ENCODE data around the gene TRAPPC2. TPM values are rescaled to one million over a fixed set of nuclear protein-coding genes. Genes with fewer than 3 reads are reported as not detected.
A peak's percentile ranks its signal among the peaks of the same experiment; 100 is the strongest.

TRAPPC2 gene
- total and polyA plus RNA-seq, 2 of the 4 experiments (the other 2 are of a cell fraction): 11.3 to 13.8 TPM

DNA sequence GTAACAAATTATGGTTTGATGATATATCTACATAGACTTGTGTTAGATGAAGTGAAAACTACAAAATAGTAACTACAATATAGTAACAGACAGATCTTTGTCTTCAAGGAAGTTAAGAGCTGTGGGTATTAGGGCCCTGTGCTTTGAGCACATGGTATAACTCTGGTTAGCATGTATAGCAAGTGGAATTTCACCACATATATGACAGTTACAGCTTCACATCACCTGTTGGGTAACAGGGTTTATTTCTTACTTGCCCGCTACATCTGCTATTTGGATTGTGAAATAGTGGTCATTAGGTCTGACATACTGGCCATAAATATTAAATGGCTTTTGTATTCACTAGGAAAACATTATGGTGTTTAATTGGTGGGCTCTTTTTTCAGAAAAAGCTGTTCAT is 20.3 kb upstream of the TRAPPC2 start:
- Histone ChIP-seq H3K9me1 (ENCODE audit: insufficient read depth, low read length) (no peaks in the 10 kb centered on the region), H3K4me2 (ENCODE audit: low read depth, low read length) (no peak overlapping the region), H3K27me3 (ENCODE audit: control insufficient read depth, insufficient read depth, low read length) (no peaks in the 10 kb centered on the region), H3K4ac (ENCODE audit: low read depth, low read length) (no peak overlapping the region), H4K20me1 (ENCODE audit: insufficient read depth, low read length) (no peaks in the 10 kb centered on the region), H4K8ac (ENCODE audit: low read depth in 2 of 2, low read length in 2 of 2) (no peak overlapping the region), H3K36me3 (ENCODE audit: control insufficient read depth, insufficient read depth, low read length) (peaks cover 8% of the 10 kb centered on the region), H2BK120ac (ENCODE audit: low read depth, low read length) (no peak overlapping the region), H3K9me3 (ENCODE audit: control insufficient read depth, insufficient read depth, low read length) (no peaks in the 10 kb centered on the region), H3K27ac (ENCODE audit: insufficient read depth, low read length) (no peak overlapping the region), H2AFZ (replicated peaks; ENCODE audit: low read length, poor library complexity) (no peak overlapping the region), H3K9ac (ENCODE audit: low read depth, low read length) (no peak overlapping the region), H2BK20ac (ENCODE audit: low read depth, low read length) (no peak overlapping the region), H3K4me3 (ENCODE audit: insufficient read depth, low read depth, low read length) (no peak overlapping the region), H4K91ac (ENCODE audit: insufficient read depth, low read depth, low read length) (no peak overlapping the region), H2BK5ac (ENCODE audit: low read depth, low read length, poor library complexity, severe bottlenecking) (no peak overlapping the region), H3K4me1 (ENCODE audit: control insufficient read depth, insufficient read depth, low read length) (no peaks in the 10 kb centered on the region), H4K5ac (ENCODE audit: low read depth, low read length) (no peak overlapping the region), H2BK15ac (ENCODE audit: low read depth, low read length) (no peak overlapping the region), H3K56ac (ENCODE audit: extremely low read depth, insufficient read depth, low read length) (no peak overlapping the region), H3K14ac (replicated peaks; ENCODE audit: low read depth, low read length) (no peak overlapping the region), H2AK9ac (replicated peaks; ENCODE audit: low read depth, low read length, poor library complexity) (no peak overlapping the region), H2AK5ac (ENCODE audit: low read depth, low read length) (no peak overlapping the region), H3K18ac (ENCODE audit: low read depth, low read length) (no peak overlapping the region), H3K23ac (ENCODE audit: low read depth, low read length) (no peak overlapping the region), H3K79me1 (ENCODE audit: low read depth in 1 of 2, low read length in 2 of 2) (no peaks in the 10 kb centered on the region)
- WGBS, 2 experiments (ENCODE audit: extremely low coverage in 2 of 2, insufficient read length in 1 of 2): no CpG with 5 or more reads among the region's 1 CpG
- in situ Hi-C loops (cut with MboI; ENCODE audit: low sequenced_read_pairs) (no loop called here), dilution Hi-C loops (cut with HindIII; ENCODE audit: low sequenced_read_pairs, unreplicated experiment) (no loop called here), intact Hi-C loops (cut with micrococcal nuclease) (no loop called here)
- TF ChIP-seq POLR2A (IDR thresholded peaks at IDR 0.05; ENCODE audit: low read depth, low read length) (no peak), RCOR1 (IDR thresholded peaks at IDR 0.05; ENCODE audit: insufficient replicate concordance, low read length) (no peak), RFX5 (IDR thresholded peaks at IDR 0.05; ENCODE audit: low read depth, low read length) (no peak), CEBPB (IDR thresholded peaks at IDR 0.05; ENCODE audit: low read depth, low read length) (0 out of 2 replicates have a peak, but pooled peaks have one; percentile 17), BHLHE40 (IDR thresholded peaks at IDR 0.05; ENCODE audit: low read depth, low read length) (no peak), FOS (IDR thresholded peaks at IDR 0.05; ENCODE audit: low read depth, low read length) (no peak)
- TF ChIP-seq, protein P1, sequence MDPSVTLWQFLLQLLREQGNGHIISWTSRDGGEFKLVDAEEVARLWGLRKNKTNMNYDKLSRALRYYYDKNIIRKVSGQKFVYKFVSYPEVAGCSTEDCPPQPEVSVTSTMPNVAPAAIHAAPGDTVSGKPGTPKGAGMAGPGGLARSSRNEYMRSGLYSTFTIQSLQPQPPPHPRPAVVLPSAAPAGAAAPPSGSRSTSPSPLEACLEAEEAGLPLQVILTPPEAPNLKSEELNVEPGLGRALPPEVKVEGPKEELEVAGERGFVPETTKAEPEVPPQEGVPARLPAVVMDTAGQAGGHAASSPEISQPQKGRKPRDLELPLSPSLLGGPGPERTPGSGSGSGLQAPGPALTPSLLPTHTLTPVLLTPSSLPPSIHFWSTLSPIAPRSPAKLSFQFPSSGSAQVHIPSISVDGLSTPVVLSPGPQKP (IDR thresholded peaks at IDR 0.05; ENCODE audit: borderline replicate concordance, low read depth, low read length): no peak
- CTCF ChIA-PET: interaction anchor here (0.6 to 1.4 kb wide), 2 partner anchors 13 to 1241 kb away, joined by 3 to 4 read pairs; no protein-coding TSS in a partner anchor
- DNase-seq (no peak), ATAC-seq (ENCODE audit: low read depth) (no peak)
- BruUV-seq (replicated peaks): no TSS peak
- POLR2A ChIA-PET (ENCODE audit: unreplicated experiment): no interaction called here
